ENCODE measurements around the gene CCM2. TPM values are rescaled to one million over a fixed set of nuclear protein-coding genes. Genes with fewer than 3 reads are reported as not detected.

The CCM2 gene
- total RNA-seq, 1 donor from 2014 or later: 47.8 TPM

- Mint-ChIP-seq H3K4me3 (ENCODE audit: unreplicated experiment) (peak overlapping the region; percentile 89), H3K27me3 (ENCODE audit: low read depth) (no peaks in the 10 kb centered on the region), H3K27ac (ENCODE audit: unreplicated experiment) (peak overlapping the region; percentile 98), H3K4me1 (ENCODE audit: low read depth) (peaks cover 46% of the 10 kb centered on the region), H3K9me3 (ENCODE audit: low read depth) (no peaks in the 10 kb centered on the region), H3K36me3 (ENCODE audit: low read depth) (peaks cover 22% of the 10 kb centered on the region)
- DNase-seq (ENCODE audit: low spot score): no peak
- TF ChIP-seq CTCF (IDR thresholded peaks at IDR 0.05): no peak
These were observed 14.8 kb upstream of the CCM2 start for GRCh38 chr7:44985033-44985695.

- TF ChIP-seq CTCF (IDR thresholded peaks at IDR 0.05): no peak
- Mint-ChIP-seq H3K27me3 (ENCODE audit: low read depth) (no peaks in the 10 kb centered on the region), H3K4me3 (ENCODE audit: unreplicated experiment) (peak overlapping the region; percentile 89), H3K36me3 (ENCODE audit: low read depth) (peaks cover 22% of the 10 kb centered on the region), H3K9me3 (ENCODE audit: low read depth) (no peaks in the 10 kb centered on the region), H3K27ac (ENCODE audit: unreplicated experiment) (peak overlapping the region; percentile 98), H3K4me1 (ENCODE audit: low read depth) (peaks cover 46% of the 10 kb centered on the region)
- no peak for DNase-seq (ENCODE audit: low spot score)
These were observed 14.1 kb upstream of the CCM2 start for GRCh38 chr7:44985900-44986217.

- peaks cover 22% of the 10 kb centered on the region for H3K36me3 Mint-ChIP-seq (ENCODE audit: low read depth)
- H3K27ac Mint-ChIP-seq (ENCODE audit: unreplicated experiment): peak overlapping the region; percentile 98
- TF ChIP-seq CTCF (IDR thresholded peaks at IDR 0.05): no peak
- no peaks in the 10 kb centered on the region for H3K9me3 Mint-ChIP-seq (ENCODE audit: low read depth)
- peak; percentile 97 for DNase-seq (ENCODE audit: low spot score)
- peaks cover 43% of the 10 kb centered on the region for H3K4me1 Mint-ChIP-seq (ENCODE audit: low read depth)
- no peaks in the 10 kb centered on the region for H3K27me3 Mint-ChIP-seq (ENCODE audit: low read depth)
- H3K4me3 Mint-ChIP-seq (ENCODE audit: unreplicated experiment): peak overlapping the region; percentile 89
These were observed 13.6 kb upstream of the CCM2 start for GRCh38 chr7:44986218-44987053.

GRCh38 chr7:44987457-44987856, 12.5 kb upstream of the CCM2 start:
- no peak for TF ChIP-seq CTCF (IDR thresholded peaks at IDR 0.05)
- peaks cover 21% of the 10 kb centered on the region for H3K36me3 Mint-ChIP-seq (ENCODE audit: low read depth)
- DNase-seq (ENCODE audit: low spot score): no peak
- peak overlapping the region; percentile 89 for H3K4me3 Mint-ChIP-seq (ENCODE audit: unreplicated experiment)
- no peaks in the 10 kb centered on the region for H3K9me3 Mint-ChIP-seq (ENCODE audit: low read depth)
- H3K4me1 Mint-ChIP-seq (ENCODE audit: low read depth): peaks cover 43% of the 10 kb centered on the region
- H3K27me3 Mint-ChIP-seq (ENCODE audit: low read depth): no peaks in the 10 kb centered on the region
- H3K27ac Mint-ChIP-seq (ENCODE audit: unreplicated experiment): peak overlapping the region; percentile 98

GRCh38 chr7:44987996-44988395, 12.0 kb upstream of the CCM2 start:
- DNase-seq (ENCODE audit: low spot score): no peak
- Mint-ChIP-seq H3K4me3 (ENCODE audit: unreplicated experiment) (no peak overlapping the region), H3K27ac (ENCODE audit: unreplicated experiment) (no peak overlapping the region), H3K36me3 (ENCODE audit: low read depth) (peaks cover 18% of the 10 kb centered on the region), H3K9me3 (ENCODE audit: low read depth) (no peaks in the 10 kb centered on the region), H3K4me1 (ENCODE audit: low read depth) (peaks cover 43% of the 10 kb centered on the region), H3K27me3 (ENCODE audit: low read depth) (no peaks in the 10 kb centered on the region)
- TF ChIP-seq CTCF (IDR thresholded peaks at IDR 0.05): no peak
